HG03097 (cell line): ENCODE data around the gene SLC16A14.
"Not testable (repeated sequence)": the region's sequence is repeated elsewhere in the genome, so short reads cannot be mapped to it uniquely, and the experiment has no call there.

ENCODE experiments used
- ATAC-seq: cut with Tn5 transposase; IDR thresholded peaks from one replicate; pipeline ENCODE4 v1.9.1; 2021; ENCODE audit not compliant: unreplicated experiment, low FRiP score

The SLC16A14 gene

GRCh38 chr2:230068651-230069055, at the start of gene SLC16A14:
Gene SLC16A14 (minus strand): TSS chr2:230068924. CDS start chr2:230059352, 9,572 bp downstream.
- no peak for ATAC-seq

- no peak for ATAC-seq
Observed at GRCh38 chr2:230106771-230107170, 38.0 kb upstream of the SLC16A14 start.

- ATAC-seq = not testable (repeated sequence)
Observed at GRCh38 chr2:230101967-230102366, 33.2 kb upstream of the SLC16A14 start.

- no peak for ATAC-seq
Observed at GRCh38 chr2:230097841-230098240, 29.1 kb upstream of the SLC16A14 start.

GRCh38 chr2:230097424-230097823, 28.7 kb upstream of the SLC16A14 start:
- no peak for ATAC-seq

- no peak for ATAC-seq
Observed at GRCh38 chr2:230090967-230091366, 22.2 kb upstream of the SLC16A14 start.

- ATAC-seq = no peak
Observed at GRCh38 chr2:230085201-230085600, 16.5 kb upstream of the SLC16A14 start.

- ATAC-seq = no peak
Observed at GRCh38 chr2:230077851-230078547, 9.3 kb upstream of the SLC16A14 start.

GRCh38 chr2:230076819-230077218, 8.1 kb upstream of the SLC16A14 start:
- ATAC-seq = no peak

GRCh38 chr2:230075988-230076631, 7.4 kb upstream of the SLC16A14 start:
- no peak for ATAC-seq

GRCh38 chr2:230071421-230071820, 2.7 kb upstream of the SLC16A14 start:
- ATAC-seq = no peak

- ATAC-seq = no peak
Observed at GRCh38 chr2:230069402-230069801, 678 bp upstream of the SLC16A14 start.

- no peak for ATAC-seq
Observed at GRCh38 chr2:230068016-230068650, 591 bp downstream of the SLC16A14 start.

GRCh38 chr2:230060672-230061293, 7.9 kb downstream of the SLC16A14 start:
- ATAC-seq = no peak

GRCh38 chr2:230053753-230054478, 14.8 kb downstream of the SLC16A14 start:
- ATAC-seq = no peak

- no peak for ATAC-seq
Observed at GRCh38 chr2:230052299-230052698, 16.4 kb downstream of the SLC16A14 start.

- no peak for ATAC-seq
Observed at GRCh38 chr2:230050136-230050535, 18.6 kb downstream of the SLC16A14 start.

GRCh38 chr2:230048010-230048671, 20.6 kb downstream of the SLC16A14 start:
- no peak for ATAC-seq

- no peak for ATAC-seq
Observed at GRCh38 chr2:230046491-230046890, 22.2 kb downstream of the SLC16A14 start.

GRCh38 chr2:230043461-230043860, 25.3 kb downstream of the SLC16A14 start:
- no peak for ATAC-seq
